ENCODE data around the gene KLF2. TPM values are rescaled to one million over a fixed set of nuclear protein-coding genes. Genes with fewer than 3 reads are reported as not detected.

Gene KLF2
- total and polyA plus RNA-seq, 7 donors, result 3.3 to 35.4 (median 23.1) TPM

DNA sequence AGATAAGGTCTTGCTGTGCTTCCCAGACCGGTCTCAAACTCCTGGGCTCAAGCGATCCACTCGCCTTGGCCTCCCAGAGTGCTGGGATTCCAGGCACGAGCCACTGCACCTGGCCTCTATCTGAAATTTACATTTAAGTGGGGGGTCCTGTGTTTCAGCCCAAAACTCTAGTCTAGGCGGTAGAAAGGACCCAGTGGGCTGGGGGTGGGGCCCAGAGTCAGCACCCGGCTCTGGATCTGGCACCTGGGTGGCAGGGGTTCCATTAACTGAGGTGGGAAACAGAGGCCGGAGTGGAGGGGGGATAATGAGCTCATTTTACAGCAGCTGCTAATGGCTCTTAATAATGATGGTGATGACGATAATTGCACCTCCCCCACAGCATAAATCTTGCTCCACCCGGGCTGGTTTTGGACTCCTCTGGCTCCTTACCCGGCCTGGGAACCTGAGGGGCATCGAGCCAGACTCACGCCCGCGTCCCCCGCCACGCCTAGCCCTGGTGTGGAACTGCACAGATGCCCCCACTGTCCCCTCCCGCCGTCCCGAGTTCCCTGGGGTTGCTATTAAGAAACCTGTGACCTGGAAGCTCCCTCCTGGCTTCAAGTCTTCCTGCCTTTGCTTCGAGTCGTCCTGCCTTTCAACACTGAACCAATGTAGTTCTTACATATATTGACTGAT, 17.8 kb upstream of the KLF2 start:
- DNase-seq (no peak), ATAC-seq (no peak)
- intact Hi-C loops (cut with DNase I), result no loop called here
- TF ChIP-seq, protein P1, sequence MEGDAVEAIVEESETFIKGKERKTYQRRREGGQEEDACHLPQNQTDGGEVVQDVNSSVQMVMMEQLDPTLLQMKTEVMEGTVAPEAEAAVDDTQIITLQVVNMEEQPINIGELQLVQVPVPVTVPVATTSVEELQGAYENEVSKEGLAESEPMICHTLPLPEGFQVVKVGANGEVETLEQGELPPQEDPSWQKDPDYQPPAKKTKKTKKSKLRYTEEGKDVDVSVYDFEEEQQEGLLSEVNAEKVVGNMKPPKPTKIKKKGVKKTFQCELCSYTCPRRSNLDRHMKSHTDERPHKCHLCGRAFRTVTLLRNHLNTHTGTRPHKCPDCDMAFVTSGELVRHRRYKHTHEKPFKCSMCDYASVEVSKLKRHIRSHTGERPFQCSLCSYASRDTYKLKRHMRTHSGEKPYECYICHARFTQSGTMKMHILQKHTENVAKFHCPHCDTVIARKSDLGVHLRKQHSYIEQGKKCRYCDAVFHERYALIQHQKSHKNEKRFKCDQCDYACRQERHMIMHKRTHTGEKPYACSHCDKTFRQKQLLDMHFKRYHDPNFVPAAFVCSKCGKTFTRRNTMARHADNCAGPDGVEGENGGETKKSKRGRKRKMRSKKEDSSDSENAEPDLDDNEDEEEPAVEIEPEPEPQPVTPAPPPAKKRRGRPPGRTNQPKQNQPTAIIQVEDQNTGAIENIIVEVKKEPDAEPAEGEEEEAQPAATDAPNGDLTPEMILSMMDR (IDR thresholded peaks at IDR 0.05), result no peak
- Histone ChIP-seq H3K27me3 (ENCODE audit: insufficient read depth in 3 of 3, low read length in 2 of 3) (no peaks in the 10 kb centered on the region), H3K9me3 (no peaks in the 10 kb centered on the region), H3K4me1 (no peaks in the 10 kb centered on the region), H3K36me3 (ENCODE audit: insufficient read depth in 1 of 2, low read depth in 1 of 2) (no peaks in the 10 kb centered on the region), H3K4me3 (no peak overlapping the region), H3K27ac (no peak overlapping the region)
- 71 to 76% (median 73%) methylated on average over 20 to 21 of the region's 21 CpGs for WGBS, 3 donors

DNA sequence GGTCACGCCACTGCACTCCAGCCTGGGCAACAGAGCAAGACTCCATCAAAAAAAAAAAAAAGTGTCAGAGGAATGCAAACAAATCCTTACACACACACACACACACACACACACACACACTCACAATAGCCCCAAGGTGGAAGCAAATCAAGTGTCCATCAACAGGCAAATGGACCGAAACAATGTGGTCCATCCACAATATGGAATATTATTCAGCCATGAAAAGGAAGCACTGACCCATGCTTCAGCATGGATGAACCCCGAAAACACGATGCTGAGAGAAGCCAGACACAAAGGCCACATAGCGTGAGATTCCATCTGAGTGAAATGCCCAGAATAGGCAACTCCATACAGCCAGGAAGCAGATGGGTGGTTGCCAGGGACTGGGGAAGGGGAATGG, 16.5 kb upstream of the KLF2 start:
- Histone ChIP-seq H3K36me3 (ENCODE audit: insufficient read depth in 1 of 2, low read depth in 1 of 2) (no peaks in the 10 kb centered on the region), H3K4me1 (no peaks in the 10 kb centered on the region), H3K4me3 (no peak overlapping the region), H3K9me3 (no peaks in the 10 kb centered on the region), H3K27ac (no peak overlapping the region), H3K27me3 (ENCODE audit: insufficient read depth in 3 of 3, low read length in 2 of 3) (no peaks in the 10 kb centered on the region)
- 95 to 98% (median 97%) methylated on average over 5 of the region's 5 CpGs for WGBS, 3 donors
- intact Hi-C loops (cut with DNase I), result no loop called here
- TF ChIP-seq, protein P1 (IDR thresholded peaks at IDR 0.05), result no peak
- ATAC-seq, result no peak
- no peak for DNase-seq

DNA sequence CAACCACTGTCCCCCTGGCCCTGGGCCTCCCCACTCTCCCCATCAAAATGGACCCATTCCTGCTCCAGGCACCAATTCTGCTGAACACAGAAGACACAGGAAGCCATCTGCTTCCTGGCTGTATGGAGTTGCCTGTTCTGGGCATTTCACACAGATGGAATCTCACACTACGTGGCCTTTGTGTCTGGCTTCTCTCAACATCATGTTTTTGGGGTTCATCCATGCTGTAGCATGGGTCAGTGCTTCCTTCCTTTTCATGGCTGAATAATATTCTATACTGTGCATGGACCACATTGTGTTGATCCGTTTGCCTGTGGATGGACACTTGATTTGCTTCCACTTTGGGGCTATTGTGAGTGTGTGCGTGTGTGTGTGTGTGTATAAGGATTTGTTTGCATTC, 15.0 kb upstream of the KLF2 start:
- Histone ChIP-seq H3K36me3 (ENCODE audit: insufficient read depth in 1 of 2, low read depth in 1 of 2) (no peaks in the 10 kb centered on the region), H3K4me1 (no peaks in the 10 kb centered on the region), H3K4me3 (no peak overlapping the region), H3K9me3 (no peaks in the 10 kb centered on the region), H3K27me3 (ENCODE audit: insufficient read depth in 3 of 3, low read length in 2 of 3) (no peaks in the 10 kb centered on the region), H3K27ac (no peak overlapping the region)
- ATAC-seq (no peak), DNase-seq (no peak)
- TF ChIP-seq, protein P1 (IDR thresholded peaks at IDR 0.05), result no peak
- intact Hi-C loops (cut with DNase I), result no loop called here
- WGBS, 3 donors, result 81 to 86% (median 84%) methylated on average over 3 of the region's 3 CpGs

DNA sequence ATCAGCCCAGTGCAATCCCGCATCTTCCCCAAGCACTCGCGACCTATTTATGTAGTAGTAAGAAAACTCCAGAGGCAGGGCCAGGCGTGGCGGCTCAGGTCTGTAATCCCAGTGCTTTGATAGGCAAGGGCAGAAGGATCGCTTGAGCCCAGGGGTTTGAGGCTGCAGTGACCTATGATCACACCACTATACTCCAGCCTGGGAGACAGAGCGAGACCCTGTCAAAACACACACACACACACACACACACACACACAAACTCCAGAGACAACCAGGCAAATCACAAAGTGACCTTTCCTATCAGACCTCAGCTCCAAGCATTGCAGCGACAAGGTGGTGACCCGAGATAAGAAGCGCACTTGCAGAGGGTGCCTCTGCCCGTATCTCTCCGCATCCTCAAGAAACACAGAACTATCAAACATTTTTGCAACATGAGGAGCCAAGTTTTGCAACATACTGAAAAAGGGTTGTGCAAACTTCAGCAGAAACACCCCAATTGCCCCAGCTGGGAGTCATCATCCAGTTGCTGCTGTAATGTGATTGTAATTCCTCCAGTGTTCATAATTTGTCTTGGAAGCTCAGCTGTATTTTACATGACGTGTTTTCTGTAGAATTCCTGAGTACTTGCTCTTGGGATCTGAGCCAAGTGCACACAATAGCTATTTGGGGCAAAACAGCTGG, 8.7 kb upstream of the KLF2 start:
- TF ChIP-seq, protein P1 (IDR thresholded peaks at IDR 0.05), result no peak
- no peak overlapping the region for H3K4me3 ChIP-seq
- no peaks in the 10 kb centered on the region for H3K36me3 ChIP-seq (ENCODE audit: insufficient read depth in 1 of 2, low read depth in 1 of 2)
- DNase-seq (peak in 1 of 2 donors; percentile 52), ATAC-seq (peak; percentile 42 to 68 (median 50))
- H3K4me1 ChIP-seq, result peaks cover 19% of the 10 kb centered on the region
- H3K27me3 ChIP-seq (ENCODE audit: insufficient read depth in 3 of 3, low read length in 2 of 3), result no peaks in the 10 kb centered on the region
- intact Hi-C loops (cut with DNase I), result no loop called here
- 38 to 47% (median 41%) methylated on average over 13 of the region's 13 CpGs for WGBS, 3 donors
- H3K27ac ChIP-seq, result peak overlapping the region; percentile 71
- H3K9me3 ChIP-seq, result no peaks in the 10 kb centered on the region

Data from psoas muscle (tissue), 8 donors.